K562 (cell line): Measurements from ENCODE around the gene GPER1. TPM values are rescaled to one million over a fixed set of nuclear protein-coding genes. Genes with fewer than 3 reads are reported as not detected.

Experiments used
- ATAC-seq: fragments of 200-7000 bp; cut with Tn5 transposase; 3 replicates; pipeline ENCODE4 v1.9.1; 2020; ENCODE audit warnings: moderate library complexity
- BruUV-seq: library from RNA; stranded (reverse); fragments of 400-500 nt; replicated peaks from 2 replicates; lab custom pipeline; 2021; lab: Mats Ljungman, UMichigan
- CTCF ChIA-PET: fragments of 300-600 bp; formaldehyde crosslinking; extraction: SDS; loops from one replicate; lab custom pipeline; 2021; ENCODE audit warnings: low intra/inter-chr PET ratio; lab: Yijun Ruan, JAX
- POLR2A ChIA-PET: fragments of 300-600, 350-650 bp; sonication (Branson Sonifier 250); formaldehyde crosslinking; extraction: SDS; loops from one replicate; lab custom pipeline; 2021; ENCODE audit warnings: antibody characterized with exemption, inconsistent platforms; lab: Yijun Ruan, JAX
- DNase-seq, 4 experiments: peaks; one replicate each; pipeline versions ENCODE4 v3.0.0 to v3.0.0-alpha.2; 2011 to 2018; ENCODE audit warnings: low spot score in 3 of 4, mixed read lengths in 3 of 4; ENCODE audit errors: extremely low read depth in 1 of 4
- FAIRE-seq: peaks from 2 replicates; lab custom pipeline; 2011; peaks lifted over from hg19 to GRCh38; lab: Jason Lieb, UNC
- H2AFZ ChIP-seq: 2 replicates; pipeline ENCODE4 v1.6.0; 2011; ENCODE audit warnings: low read depth, low read length, control low read depth, inconsistent platforms
- H3K27ac ChIP-seq: fragments of 200-600 bp; 3 replicates; pipeline ENCODE4 v1.8.0; 2011; ENCODE audit warnings: low read depth, mild to moderate bottlenecking, control low read depth, inconsistent platforms, low read length, moderate library complexity, mixed read lengths; ENCODE audit errors: extremely low read depth
- H3K27me3 ChIP-seq, 2 experiments: fragments of 300-600 bp in 1 of 2; 2 replicates in 1 of 2; 3 replicates in 1 of 2; pipeline versions ENCODE4 v1.6.0 to v1.8.0; 2011; ENCODE audit warnings: inconsistent platforms in 2 of 2, low read length in 2 of 2, mild to moderate bottlenecking in 1 of 2, mixed read lengths in 1 of 2, moderate library complexity in 1 of 2; ENCODE audit not compliant: control insufficient read depth in 2 of 2, insufficient read depth in 2 of 2
- H3K36me3 ChIP-seq: fragments of 300-600 bp; 3 replicates; pipeline ENCODE4 v1.8.0; 2011; ENCODE audit warnings: mild to moderate bottlenecking, low read length, inconsistent platforms; ENCODE audit not compliant: control insufficient read depth, insufficient read depth
- H3K4me1 ChIP-seq, 2 experiments: fragments of 200-600 bp in 1 of 2; replicated peaks in 1 of 2; 2 replicates in 1 of 2; 3 replicates in 1 of 2; pipeline versions ENCODE4 v1.5.1 to v1.8.0; 2011; ENCODE audit warnings: inconsistent platforms in 2 of 2, low read length in 2 of 2, mild to moderate bottlenecking in 1 of 2, mixed read lengths in 1 of 2, moderate library complexity in 1 of 2; ENCODE audit not compliant: control insufficient read depth in 2 of 2, insufficient read depth in 2 of 2
- H3K4me2 ChIP-seq: 2 replicates; pipeline ENCODE4 v1.6.1; 2011; ENCODE audit warnings: low read length, control low read depth, inconsistent platforms, mixed read lengths; ENCODE audit not compliant: insufficient read depth
- H3K4me3 ChIP-seq: fragments of 200-600 bp; sonication (generic), shearing (Covaris generic); 2 replicates; pipeline ENCODE4 v1.5.1; 2016; ENCODE audit warnings: control low read depth, inconsistent platforms
- H3K79me2 ChIP-seq: fragments of 200-600 bp; 3 replicates; pipeline ENCODE4 v1.8.0; 2011; ENCODE audit warnings: low read length, inconsistent platforms; ENCODE audit not compliant: control insufficient read depth, insufficient read depth
- H3K9ac ChIP-seq, 2 experiments: 2 replicates each; pipeline versions ENCODE4 v1.6.0 to v1.6.1; 2011; ENCODE audit warnings: low read depth in 2 of 2, low read length in 2 of 2, control low read depth in 1 of 2, inconsistent platforms in 1 of 2, mild to moderate bottlenecking in 1 of 2, mixed read lengths in 1 of 2; ENCODE audit not compliant: insufficient read depth in 1 of 2
- H3K9me1 ChIP-seq: one replicate; pipeline ENCODE4 v1.6.0; 2011; ENCODE audit warnings: inconsistent platforms, mild to moderate bottlenecking, low read length, moderate library complexity; ENCODE audit not compliant: control insufficient read depth, insufficient read depth
- H3K9me3 ChIP-seq: replicated peaks from 2 replicates; pipeline ENCODE4 v1.5.1; 2011; ENCODE audit warnings: low read depth, low read length, inconsistent platforms; ENCODE audit not compliant: control insufficient read depth, insufficient read depth
- H4K20me1 ChIP-seq: replicated peaks from 2 replicates; pipeline ENCODE4 v1.6.1; 2011; ENCODE audit warnings: low read length, inconsistent platforms, mixed read lengths; ENCODE audit not compliant: control insufficient read depth, insufficient read depth
- E2F3 ChIP-seq: fragments of 250-450 bp; sonication (Bioruptor Pico); IDR thresholded peaks from 2 replicates; pipeline ENCODE4 v1.4.0; 2020; ENCODE audit warnings: mild to moderate bottlenecking
- LEF1 ChIP-seq: fragments of 450-650 bp; IDR thresholded peaks from 2 replicates; pipeline ENCODE4 v1.6.1; 2016; ENCODE audit warnings: mild to moderate bottlenecking
- MTA3 ChIP-seq: fragments of 450-650 bp; formaldehyde crosslinking; IDR thresholded peaks from 2 replicates; pipeline ENCODE4 v1.6.1; 2017; ENCODE audit warnings: mild to moderate bottlenecking, borderline replicate concordance
- RHOXF2B ChIP-seq: fragments of 250-450 bp; sonication (Bioruptor Pico); conservative IDR thresholded peaks from 2 replicates; pipeline ENCODE4 v1.5.1; 2021
- SIN3B ChIP-seq: fragments of 450-650 bp; IDR thresholded peaks from 2 replicates; pipeline ENCODE4 v1.6.1; 2017; ENCODE audit warnings: low read depth, mild to moderate bottlenecking, moderate library complexity
- TAL1 ChIP-seq: fragments of 450-650 bp; IDR thresholded peaks from 2 replicates; pipeline ENCODE4 v1.6.1; 2016; ENCODE audit warnings: mild to moderate bottlenecking
- TGIF2 ChIP-seq: sonication (generic); formaldehyde crosslinking; IDR thresholded peaks from 2 replicates; pipeline ENCODE4 v1.8.1; 2022; ENCODE audit warnings: mild to moderate bottlenecking, missing genetic modification reagents, moderate library complexity
- WGBS: fragments of 100-300 bp; shearing (Covaris generic); methylation state at CpG from one replicate; pipeline ENCODE4 v1.1.6; 2016; ENCODE audit warnings: low coverage, mixed read lengths; ENCODE audit not compliant: insufficient coverage; ENCODE audit errors: missing lambda C conversion rate; 5-methylcytosine and 5-hydroxymethylcytosine counted together
- in situ Hi-C: fragments of 300-500 bp; cut with MboI; formaldehyde crosslinking; loops from 4 replicates; pipeline ENCODE4 v1.15.0; 2018; ENCODE audit warnings: inconsistent platforms, mixed read lengths
- intact Hi-C: fragments of 100-400 bp; cut with micrococcal nuclease; formaldehyde crosslinking; loops from 2 replicates; pipeline ENCODE4 v1.14.2; 2022
- polyA plus RNA-seq, 8 experiments: library from polyadenylated mRNA; depleted of rRNA in 4 of 8; stranded (reverse) in 5 of 8; unstranded in 3 of 8; fragments of >200 nt; fragmentation: Nextera tagmentation in 2 of 8; fragmentation: Illumina TruSeq in 1 of 8; extraction: Ambion mirVana in 2 of 8; extraction: Trizol in 1 of 8; gene quantifications; 2 replicates each; pipeline versions ENCODE4 v1.2.1 to v1.2.3, GENCODE V29; 2011 to 2014; ENCODE audit warnings: inconsistent platforms in 1 of 8, missing spikeins in 1 of 8
- total RNA-seq, 7 experiments: library from RNA; depleted of rRNA in 6 of 7; stranded (reverse); fragments of >200 nt in 6 of 7; fragmentation: Illumina TruSeq in 2 of 7; extraction: Trizol in 2 of 7; gene quantifications; 2 replicates each; pipeline versions ENCODE4 v1.2.1 to v1.2.3, GENCODE V29; 2011 to 2021; ENCODE audit warnings: low replicate concordance in 1 of 7

Gene GPER1
- total and polyA plus RNA-seq, 9 of the 15 experiments (the other 6 are each of a cell fraction or from before 2014, with no cell fraction given) = 0.04 to 0.09 (median 0.08) TPM; not detected in 6

GRCh38 chr7:1083729-1084657 lies 3.9 kb upstream of the GPER1 start:
- ChIA-PET POLR2A (no interaction called here), CTCF (no interaction called here)
- DNase-seq (no peak), FAIRE-seq (no peak), ATAC-seq (no peak)
- WGBS = 91% methylated on average over 29 of the region's 45 CpGs
- no peaks in the 10 kb centered on the region for H3K9me1 ChIP-seq
- no peaks in the 10 kb centered on the region for H3K27me3 ChIP-seq
- H2AFZ ChIP-seq = no peak overlapping the region
- no peak overlapping the region for H3K27ac ChIP-seq
- no peaks in the 10 kb centered on the region; the same call in 2 of the 3 replicates for H3K36me3 ChIP-seq
- no peak overlapping the region for H3K4me2 ChIP-seq
- peaks cover 11% of the 10 kb centered on the region; the same call in 1 of the 2 replicates for H4K20me1 ChIP-seq
- intact Hi-C loops (no loop called here), in situ Hi-C loops (no loop called here)
- H3K9me3 ChIP-seq = no peaks in the 10 kb centered on the region
- H3K9ac ChIP-seq = no peak overlapping the region
- BruUV-seq = no TSS peak
- 0 out of 3 replicates have a peak, but pooled peaks cover 2% of the 10 kb centered on the region for H3K79me2 ChIP-seq
- no peak overlapping the region for H3K4me3 ChIP-seq
- peaks cover 3 to 65% of the 10 kb centered on the region in 2 experiments; a peak in 3 of 5 replicates for H3K4me1 ChIP-seq
- TF ChIP-seq RHOXF2B (CRISPR knock-in tag) = no peak
- no peak for TF ChIP-seq SIN3B
- no peak for TF ChIP-seq TGIF2
- TF ChIP-seq MTA3 = no peak
- no peak for TF ChIP-seq LEF1
- no peak for TF ChIP-seq E2F3 (CRISPR knock-in tag)
- no peak for TF ChIP-seq TAL1
